IMR-90 (cell line): ENCODE data around the gene METTL17. TPM values are rescaled to one million over a fixed set of nuclear protein-coding genes. Genes with fewer than 3 reads are reported as not detected.
A peak's percentile ranks its signal among the peaks of the same experiment; 100 is the strongest.

Source experiments
- ATAC-seq: fragments of 200-7000 bp; cut with Tn5 transposase; 2 replicates; pipeline ENCODE4 v1.9.1; 2020; ENCODE audit warnings: low read depth, mild to moderate bottlenecking, moderate library complexity
- BruUV-seq: library from RNA; stranded (reverse); fragments of 400-500 nt; replicated peaks from 2 replicates; lab custom pipeline; 2021; lab: Mats Ljungman, UMichigan
- CTCF ChIA-PET: fragments of 300-600 bp; formaldehyde crosslinking; extraction: SDS; loops from one replicate; lab custom pipeline; 2021; ENCODE audit warnings: antibody characterized with exemption; lab: Yijun Ruan, JAX
- POLR2A ChIA-PET: fragments of 300-600 bp; sonication (Branson Sonifier 250); formaldehyde crosslinking; loops from one replicate; lab custom pipeline; 2022; ENCODE audit warnings: antibody characterized with exemption; ENCODE audit not compliant: unreplicated experiment; lab: Charles Lee
- DNase-seq: peaks from one replicate; pipeline ENCODE4 v3.0.0; 2013
- H2AFZ ChIP-seq: replicated peaks from 2 replicates; pipeline ENCODE3; 2013; ENCODE audit warnings: low read length, mild to moderate bottlenecking; ENCODE audit not compliant: poor library complexity
- H2AK5ac ChIP-seq: 2 replicates; pipeline ENCODE4 v1.6.1; 2013; ENCODE audit warnings: low read depth, low read length, inconsistent platforms
- H2AK9ac ChIP-seq: replicated peaks from 2 replicates; pipeline ENCODE3; 2013; ENCODE audit warnings: mild to moderate bottlenecking, low read depth, low read length, moderate library complexity; ENCODE audit not compliant: poor library complexity
- H2BK120ac ChIP-seq: 2 replicates; pipeline ENCODE4 v1.6.1; 2013; ENCODE audit warnings: low read depth, low read length, inconsistent platforms
- H2BK15ac ChIP-seq: 3 replicates; pipeline ENCODE4 v1.6.1; 2013; ENCODE audit warnings: low read depth, low read length, inconsistent platforms
- H2BK20ac ChIP-seq: 2 replicates; pipeline ENCODE4 v1.6.1; 2013; ENCODE audit warnings: low read depth, mild to moderate bottlenecking, inconsistent platforms, low read length, moderate library complexity
- H2BK5ac ChIP-seq: 2 replicates; pipeline ENCODE4 v1.6.1; 2013; ENCODE audit warnings: mild to moderate bottlenecking, low read depth, low read length, inconsistent platforms; ENCODE audit not compliant: poor library complexity, severe bottlenecking
- H3K14ac ChIP-seq: replicated peaks from 2 replicates; pipeline ENCODE4 v1.6.1; 2013; ENCODE audit warnings: low read depth, low read length, inconsistent platforms
- H3K18ac ChIP-seq: 2 replicates; pipeline ENCODE4 v1.6.1; 2013; ENCODE audit warnings: low read depth, low read length, control low read depth
- H3K23ac ChIP-seq: 2 replicates; pipeline ENCODE4 v1.6.1; 2013; ENCODE audit warnings: low read depth, low read length, inconsistent platforms
- H3K27ac ChIP-seq: 2 replicates; pipeline ENCODE4 v1.5.1; 2013; ENCODE audit warnings: mild to moderate bottlenecking, control low read depth, low read length; ENCODE audit not compliant: insufficient read depth
- H3K27me3 ChIP-seq: 2 replicates; pipeline ENCODE4 v1.6.1; 2013; ENCODE audit warnings: low read length; ENCODE audit not compliant: control insufficient read depth, insufficient read depth
- H3K36me3 ChIP-seq: 2 replicates; pipeline ENCODE4 v1.6.1; 2013; ENCODE audit warnings: low read length, mixed read lengths; ENCODE audit not compliant: control insufficient read depth, insufficient read depth
- H3K4ac ChIP-seq: 2 replicates; pipeline ENCODE4 v1.6.1; 2013; ENCODE audit warnings: low read depth, low read length, inconsistent platforms
- H3K4me1 ChIP-seq: 2 replicates; pipeline ENCODE4 v1.6.1; 2013; ENCODE audit warnings: low read length, mixed read lengths; ENCODE audit not compliant: control insufficient read depth, insufficient read depth
- H3K4me2 ChIP-seq: 2 replicates; pipeline ENCODE4 v1.6.1; 2013; ENCODE audit warnings: low read depth, mild to moderate bottlenecking, control low read depth, low read length, moderate library complexity
- H3K4me3 ChIP-seq: 2 replicates; pipeline ENCODE4 v1.5.1; 2013; ENCODE audit warnings: low read depth, mild to moderate bottlenecking, control low read depth, low read length, moderate library complexity; ENCODE audit not compliant: insufficient read depth
- H3K56ac ChIP-seq: 2 replicates; pipeline ENCODE4 v1.6.1; 2013; ENCODE audit warnings: low read length, inconsistent platforms; ENCODE audit not compliant: insufficient read depth; ENCODE audit errors: extremely low read depth
- H3K79me1 ChIP-seq, 2 experiments: 2 replicates each; pipeline ENCODE4 v1.6.1; 2013; ENCODE audit warnings: low read length in 2 of 2, inconsistent platforms in 1 of 2, low read depth in 1 of 2
- H3K9ac ChIP-seq: 2 replicates; pipeline ENCODE4 v1.6.1; 2013; ENCODE audit warnings: low read depth, low read length, control low read depth
- H3K9me1 ChIP-seq: 2 replicates; pipeline ENCODE4 v1.6.1; 2013; ENCODE audit warnings: low read length, inconsistent platforms; ENCODE audit not compliant: insufficient read depth
- H3K9me3 ChIP-seq: 2 replicates; pipeline ENCODE4 v1.6.1; 2013; ENCODE audit warnings: low read length; ENCODE audit not compliant: control insufficient read depth, insufficient read depth
- H4K20me1 ChIP-seq: 2 replicates; pipeline ENCODE4 v1.6.1; 2013; ENCODE audit warnings: low read length, inconsistent platforms; ENCODE audit not compliant: insufficient read depth
- H4K5ac ChIP-seq: 2 replicates; pipeline ENCODE4 v1.6.1; 2013; ENCODE audit warnings: mild to moderate bottlenecking, low read depth, low read length, control low read depth
- H4K8ac ChIP-seq, 2 experiments: 2 replicates each; pipeline ENCODE4 v1.6.1; 2013; ENCODE audit warnings: low read depth in 2 of 2, low read length in 2 of 2, control low read depth in 1 of 2, inconsistent platforms in 1 of 2
- H4K91ac ChIP-seq: 2 replicates; pipeline ENCODE4 v1.6.1; 2013; ENCODE audit warnings: low read depth, low read length, inconsistent platforms; ENCODE audit not compliant: insufficient read depth
- RAD21 ChIP-seq: IDR thresholded peaks from 2 replicates; pipeline ENCODE4 v1.6.1; 2012; ENCODE audit warnings: low read length, improper control_type of control experiment
- RFX5 ChIP-seq: IDR thresholded peaks from 2 replicates; pipeline ENCODE4 v1.8.0; 2012; ENCODE audit warnings: low read depth, mild to moderate bottlenecking, low read length, moderate library complexity
- WGBS, 2 experiments: methylation state at CpG; one replicate each; pipeline versions ENCODE4 v1.1.5 to v1.1.7; 2013; ENCODE audit warnings: missing lambda C conversion rate in 2 of 2; ENCODE audit not compliant: insufficient read length in 1 of 2; ENCODE audit errors: extremely low coverage in 2 of 2; 5-methylcytosine and 5-hydroxymethylcytosine counted together
- dilution Hi-C: fragments of 300-500 bp; cut with HindIII; formaldehyde crosslinking; loops from one replicate; pipeline ENCODE4 v1.14.3; 2018; ENCODE audit warnings: low sequenced_read_pairs; ENCODE audit not compliant: unreplicated experiment
- in situ Hi-C: fragments of 300-500 bp; cut with MboI; formaldehyde crosslinking; loops from 3 replicates; pipeline ENCODE4 v1.14.3; 2019; ENCODE audit warnings: low sequenced_read_pairs, inconsistent platforms, mixed read lengths
- intact Hi-C: fragments of 100-400 bp; cut with micrococcal nuclease; formaldehyde crosslinking; loops from 2 replicates; pipeline ENCODE4 v1.10.0; 2022
- polyA plus RNA-seq, 3 experiments: library from polyadenylated mRNA; depleted of rRNA; stranded (reverse); fragments of >200 nt; gene quantifications; 2 replicates each; pipeline ENCODE4 v1.2.3, GENCODE V29; 2012; ENCODE audit warnings: low replicate concordance in 1 of 3
- total RNA-seq: library from RNA; depleted of rRNA; stranded (reverse); fragments of >200 nt; gene quantifications from 2 replicates; pipeline ENCODE4 v1.2.3, GENCODE V29; 2012

Gene METTL17
- total and polyA plus RNA-seq, 2 of the 4 experiments (the other 2 are of a cell fraction): 32.8 to 69.7 TPM

GRCh38 chr14:20971705-20972021 lies 18.1 kb upstream of the METTL17 start:
- BruUV-seq: no TSS peak
- in situ Hi-C loops: no loop called here
- H3K27me3 ChIP-seq: peaks cover 11% of the 10 kb centered on the region

More at GRCh38 chr14:20971705-20972021, 18.1 kb upstream of the METTL17 start:
- CTCF ChIA-PET: interaction anchor here (1.0 to 2.1 kb wide), 13 partner anchors 9 to 358 kb away, joined by 3 to 27 read pairs (median 7); no protein-coding TSS in a partner anchor
- no peaks in the 10 kb centered on the region for H3K36me3 ChIP-seq
- H2AK9ac ChIP-seq: peak overlapping the region; percentile 6
- H3K18ac ChIP-seq: peak overlapping the region; percentile 0; the same call in 1 of the 2 replicates
- ATAC-seq (no peak), DNase-seq (no peak)
- no peak overlapping the region; the same call in 1 of the 2 replicates for H2AK5ac ChIP-seq
- no peaks in the 10 kb centered on the region for H3K79me1 ChIP-seq
- no peak for TF ChIP-seq RFX5
- TF ChIP-seq RAD21: no peak
- H3K9me3 ChIP-seq: no peaks in the 10 kb centered on the region
- H3K23ac ChIP-seq: peak overlapping the region; percentile 17; the same call in 1 of the 2 replicates
- peak overlapping the region; percentile 64; the same call in 1 of the 2 replicates for H2BK20ac ChIP-seq
- H4K5ac ChIP-seq: peak overlapping the region; percentile 10
- peak overlapping the region; percentile 59 for H4K91ac ChIP-seq
- POLR2A ChIA-PET: no interaction called here
- peak overlapping the region; percentile 79 for H3K4ac ChIP-seq
- peak overlapping the region; percentile 6; the same call in 1 of the 2 replicates for H3K27ac ChIP-seq
- peak overlapping the region; percentile 4; the same call in 1 of the 2 replicates for H3K9ac ChIP-seq
- H4K20me1 ChIP-seq: no peaks in the 10 kb centered on the region
- intact Hi-C loops: loop anchor here (1.0 to 5.0 kb wide), 6 partner anchors 69 to 362 kb away; no protein-coding TSS in a partner anchor
- peak overlapping the region; percentile 95; the same call in 2 of the 3 replicates for H2BK15ac ChIP-seq
- H3K4me2 ChIP-seq: peak overlapping the region; percentile 52
- no peak overlapping the region for H3K56ac ChIP-seq
- H2BK120ac ChIP-seq: peak overlapping the region; percentile 83; the same call in 1 of the 2 replicates
- no peak overlapping the region for H3K4me3 ChIP-seq
- 13% methylated on average over 6 of the region's 8 CpGs; no CpG with 5 or more reads in 1 of the 2 experiments for WGBS, 2 experiments
- peaks cover 4% of the 10 kb centered on the region; the same call in 1 of the 2 replicates for H3K9me1 ChIP-seq
- H2BK5ac ChIP-seq: peak overlapping the region; percentile 2
- dilution Hi-C loops: no loop called here
- H2AFZ ChIP-seq: peak overlapping the region; percentile 94
- peak overlapping the region; percentile 85 to 89 for H4K8ac ChIP-seq
- H3K4me1 ChIP-seq: peaks cover 5% of the 10 kb centered on the region; the same call in 1 of the 2 replicates
- peak overlapping the region; percentile 46; the same call in 1 of the 2 replicates for H3K14ac ChIP-seq
